H54 (cell line): ENCODE data around the gene UBE3B.
"Not testable (repeated sequence)": the region's sequence is repeated elsewhere in the genome, so short reads cannot be mapped to it uniquely, and the experiment has no call there.

ENCODE experiments used
- DNase-seq: peaks from one replicate; pipeline ENCODE4 v3.0.0; 2011; ENCODE audit warnings: low spot score, mixed read lengths; ENCODE audit not compliant: insufficient read length
- FAIRE-seq: peaks from 3 replicates; lab custom pipeline; 2011; peaks lifted over from hg19 to GRCh38; lab: Jason Lieb, UNC
- POLR2A ChIP-seq: IDR thresholded peaks from 2 replicates; pipeline ENCODE4 v1.6.1; 2011; ENCODE audit warnings: low read depth, mild to moderate bottlenecking, low read length

UBE3B gene

GRCh38 chr12:109473006-109473405, 4.4 kb upstream of the UBE3B start:
- no peak for TF ChIP-seq POLR2A
- FAIRE-seq: no peak
- DNase-seq: no peak

- DNase-seq, FAIRE-seq: not testable (repeated sequence)
Observed at GRCh38 chr12:109473526-109474270, 3.7 kb upstream of the UBE3B start.

- DNase-seq (no peak), FAIRE-seq (no peak)
- TF ChIP-seq POLR2A: no peak
Observed at GRCh38 chr12:109475121-109475520, 2.3 kb upstream of the UBE3B start.

- no peak for FAIRE-seq
- no peak for DNase-seq
- TF ChIP-seq POLR2A: no peak
Observed at GRCh38 chr12:109475993-109476806, 1.2 kb upstream of the UBE3B start.

- FAIRE-seq (no peak), DNase-seq (no peak)
Observed at GRCh38 chr12:109476807-109477184, 638 bp upstream of the UBE3B start.

GRCh38 chr12:109477963-109478315, 505 bp downstream of the UBE3B start:
- no peak for DNase-seq
- FAIRE-seq: no peak
- TF ChIP-seq POLR2A: no peak

More at GRCh38 chr12:109476807-109477184, 638 bp upstream of the UBE3B start:
- no peak for TF ChIP-seq POLR2A

- DNase-seq (no peak), FAIRE-seq (no peak)
- no peak for TF ChIP-seq POLR2A
Observed at GRCh38 chr12:109479761-109480160, 2.3 kb downstream of the UBE3B start.

- TF ChIP-seq POLR2A: no peak
- DNase-seq (no peak), FAIRE-seq (no peak)
Observed at GRCh38 chr12:109480356-109480755, 2.9 kb downstream of the UBE3B start.

- TF ChIP-seq POLR2A: no peak
- FAIRE-seq: no peak
Observed at GRCh38 chr12:109481863-109482262, 4.4 kb downstream of the UBE3B start.

GRCh38 chr12:109482491-109482890, 5.1 kb downstream of the UBE3B start:
- TF ChIP-seq POLR2A: no peak
- FAIRE-seq (no peak), DNase-seq (no peak)

More at GRCh38 chr12:109481863-109482262, 4.4 kb downstream of the UBE3B start:
- DNase-seq: no peak

- DNase-seq: no peak
- no peak for TF ChIP-seq POLR2A
- no peak for FAIRE-seq
Observed at GRCh38 chr12:109482894-109483293, 5.5 kb downstream of the UBE3B start.

GRCh38 chr12:109483346-109483745, 5.9 kb downstream of the UBE3B start:
- DNase-seq: no peak
- no peak for FAIRE-seq
- no peak for TF ChIP-seq POLR2A

- no peak for TF ChIP-seq POLR2A
- DNase-seq: no peak
- no peak for FAIRE-seq
Observed at GRCh38 chr12:109485201-109485600, 7.8 kb downstream of the UBE3B start.

GRCh38 chr12:109487181-109488050, 10.0 kb downstream of the UBE3B start:
- DNase-seq: no peak
- no peak for FAIRE-seq
- no peak for TF ChIP-seq POLR2A
